Mammary epithelial cell (primary cell): ENCODE results near the gene SOX8.

Experiments
- EZH2 ChIP-seq: IDR thresholded peaks from 2 replicates; pipeline ENCODE4 v1.6.1; 2012; ENCODE audit warnings: low read length, inconsistent platforms, borderline replicate concordance
- TF ChIP-seq, protein P1 (sequence below), 2 donors: IDR thresholded peaks in 1 of 2; conservative IDR thresholded peaks in 1 of 2; 2 replicates each; pipeline ENCODE4 v1.5.1; 2011 to 2012; ENCODE audit warnings: inconsistent platforms in 2 of 2, low read length in 2 of 2, mild to moderate bottlenecking in 2 of 2, control low read depth in 1 of 2, low read depth in 1 of 2; ENCODE audit not compliant: insufficient read depth in 1 of 2; ENCODE audit errors: extremely low read depth in 1 of 2

GRCh38 chr16:998211-998610, 16.6 kb downstream of the SOX8 start:
- TF ChIP-seq, protein P1, sequence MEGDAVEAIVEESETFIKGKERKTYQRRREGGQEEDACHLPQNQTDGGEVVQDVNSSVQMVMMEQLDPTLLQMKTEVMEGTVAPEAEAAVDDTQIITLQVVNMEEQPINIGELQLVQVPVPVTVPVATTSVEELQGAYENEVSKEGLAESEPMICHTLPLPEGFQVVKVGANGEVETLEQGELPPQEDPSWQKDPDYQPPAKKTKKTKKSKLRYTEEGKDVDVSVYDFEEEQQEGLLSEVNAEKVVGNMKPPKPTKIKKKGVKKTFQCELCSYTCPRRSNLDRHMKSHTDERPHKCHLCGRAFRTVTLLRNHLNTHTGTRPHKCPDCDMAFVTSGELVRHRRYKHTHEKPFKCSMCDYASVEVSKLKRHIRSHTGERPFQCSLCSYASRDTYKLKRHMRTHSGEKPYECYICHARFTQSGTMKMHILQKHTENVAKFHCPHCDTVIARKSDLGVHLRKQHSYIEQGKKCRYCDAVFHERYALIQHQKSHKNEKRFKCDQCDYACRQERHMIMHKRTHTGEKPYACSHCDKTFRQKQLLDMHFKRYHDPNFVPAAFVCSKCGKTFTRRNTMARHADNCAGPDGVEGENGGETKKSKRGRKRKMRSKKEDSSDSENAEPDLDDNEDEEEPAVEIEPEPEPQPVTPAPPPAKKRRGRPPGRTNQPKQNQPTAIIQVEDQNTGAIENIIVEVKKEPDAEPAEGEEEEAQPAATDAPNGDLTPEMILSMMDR (conservative IDR thresholded peaks at IDR 0.05 in 1 of 2, IDR thresholded peaks at IDR 0.05 in 1 of 2; ENCODE audit: extremely low read depth in 1 of 2, insufficient read depth in 1 of 2, low read depth in 1 of 2, low read length in 2 of 2) = no peak
- no peak for TF ChIP-seq EZH2
